Neural progenitor cell (in vitro differentiated cells): ENCODE data around the gene MAP3K7CL. TPM values are rescaled to one million over a fixed set of nuclear protein-coding genes. Genes with fewer than 3 reads are reported as not detected.

Experiments used
- DNase-seq: peaks from one replicate; pipeline ENCODE4 v3.0.0-alpha.2; 2016; ENCODE audit warnings: low spot score
- H2AFZ ChIP-seq: fragments of 200-600 bp; sonication (generic); replicated peaks from 2 replicates; pipeline ENCODE4 v1.6.1; 2016; ENCODE audit warnings: antibody characterized with exemption
- H3F3A ChIP-seq: fragments of 200-600 bp; sonication (generic); 2 replicates; pipeline ENCODE4 v1.6.1; 2016; ENCODE audit warnings: antibody characterized with exemption, low read depth
- H3K27ac ChIP-seq: fragments of 200-600 bp; sonication (generic); 2 replicates; pipeline ENCODE4 v1.5.1; 2016; ENCODE audit warnings: mild to moderate bottlenecking
- H3K27me3 ChIP-seq: fragments of 200-600 bp; sonication (generic); 2 replicates; pipeline ENCODE4 v1.6.1; 2016; ENCODE audit warnings: mild to moderate bottlenecking, moderate library complexity
- H3K36me3 ChIP-seq: fragments of 200-600 bp; sonication (generic); 2 replicates; pipeline ENCODE4 v1.5.1; 2016
- H3K4me1 ChIP-seq: fragments of 200-600 bp; sonication (generic); 2 replicates; pipeline ENCODE4 v1.6.1; 2016; ENCODE audit warnings: mixed run types
- H3K4me2 ChIP-seq: fragments of 200-600 bp; sonication (generic); 2 replicates; pipeline ENCODE4 v1.6.1; 2016
- H3K4me3 ChIP-seq: fragments of 200-600 bp; sonication (generic); 2 replicates; pipeline ENCODE4 v1.5.1; 2016
- H3K79me2 ChIP-seq: fragments of 200-600 bp; sonication (generic); 2 replicates; pipeline ENCODE4 v1.6.1; 2016; ENCODE audit warnings: low read depth
- H3K9ac ChIP-seq: fragments of 200-600 bp; sonication (generic); 2 replicates; pipeline ENCODE4 v1.6.1; 2016
- H3K9me3 ChIP-seq: fragments of 200-600 bp; sonication (generic); 2 replicates; pipeline ENCODE4 v1.5.1; 2016; ENCODE audit warnings: low read depth
- H4K20me1 ChIP-seq: fragments of 200-600 bp; sonication (generic); 2 replicates; pipeline ENCODE4 v1.6.1; 2016; ENCODE audit warnings: low read depth
- H3K27ac Mint-ChIP-seq: 3 replicates; pipeline ENCODE4 v1.8.0; 2021; ENCODE audit warnings: mixed read lengths
- H3K27me3 Mint-ChIP-seq: 2 replicates; pipeline ENCODE4 v1.8.0; 2022; ENCODE audit warnings: low read depth, mild to moderate bottlenecking, inconsistent platforms, moderate library complexity, mixed read lengths; ENCODE audit not compliant: insufficient read depth
- H3K36me3 Mint-ChIP-seq: 3 replicates; pipeline ENCODE4 v1.8.0; 2021; ENCODE audit warnings: mixed read lengths
- H3K4me1 Mint-ChIP-seq: 3 replicates; pipeline ENCODE4 v1.8.0; 2021; ENCODE audit warnings: mixed read lengths
- H3K4me3 Mint-ChIP-seq: 3 replicates; pipeline ENCODE4 v1.8.0; 2021; ENCODE audit warnings: mild to moderate bottlenecking, moderate library complexity, mixed read lengths
- H3K9me3 Mint-ChIP-seq: 3 replicates; pipeline ENCODE4 v1.8.0; 2020; ENCODE audit warnings: mixed read lengths
- EZH2 ChIP-seq: fragments of 200-600 bp; sonication (generic); IDR thresholded peaks from 2 replicates; pipeline ENCODE4 v1.6.1; 2017; ENCODE audit warnings: antibody characterized with exemption, mild to moderate bottlenecking, moderate library complexity
- EZH2phosphoT487 ChIP-seq: fragments of 200-600 bp; sonication (generic); IDR thresholded peaks from 2 replicates; pipeline ENCODE4 v1.6.1; 2017; ENCODE audit warnings: antibody characterized with exemption
- total RNA-seq: library from RNA; depleted of rRNA; stranded (reverse); fragments of >200 nt; gene quantifications from 2 replicates; pipeline ENCODE4 v1.2.3, GENCODE V29; 2015; ENCODE audit warnings: low replicate concordance
- TF ChIP-seq, protein P1 (sequence below): fragments of 200-600 bp; sonication (generic); IDR thresholded peaks from 2 replicates; pipeline ENCODE4 v1.5.1; 2017; ENCODE audit warnings: antibody characterized with exemption, mild to moderate bottlenecking

The MAP3K7CL gene
- total RNA-seq, 1 donor from 2014 or later: not detected

DNA sequence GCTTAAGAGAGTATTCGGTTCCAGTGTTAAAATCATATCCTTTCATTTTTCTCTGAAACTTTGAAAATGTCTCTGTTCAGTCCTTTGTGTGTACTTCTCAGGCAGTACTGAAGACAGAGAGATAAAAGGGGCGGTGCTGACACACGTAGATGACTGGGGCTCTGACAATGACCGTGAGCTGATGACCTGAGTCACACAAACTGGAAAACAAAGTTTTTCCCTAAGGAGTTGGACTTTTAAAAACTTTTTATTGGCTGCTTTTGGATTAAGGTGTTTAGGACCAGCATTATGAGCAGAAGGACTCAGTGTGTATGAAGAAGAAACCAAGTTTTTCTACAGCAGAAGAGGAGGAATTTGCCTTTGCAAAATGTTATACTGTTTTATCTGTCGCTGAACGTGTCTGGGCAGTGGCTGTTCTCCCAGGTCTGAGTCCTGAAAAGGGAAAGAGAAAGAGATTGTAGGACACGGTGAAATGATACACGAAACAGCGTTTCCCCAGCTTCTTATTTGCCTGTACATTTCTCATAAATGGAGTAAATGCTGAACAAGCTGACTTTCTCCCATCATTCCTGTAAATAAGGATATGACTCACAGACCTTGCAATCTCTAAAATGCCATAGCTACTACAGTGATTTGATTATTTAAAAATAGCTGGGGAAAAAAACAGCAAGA lies 51.5 kb downstream of the MAP3K7CL start:
- H3K9ac ChIP-seq: no peak overlapping the region
- Mint-ChIP-seq H3K36me3 (no peaks in the 10 kb centered on the region), H3K9me3 (no peaks in the 10 kb centered on the region), H3K4me3 (no peak overlapping the region), H3K27ac (no peak overlapping the region), H3K4me1 (no peaks in the 10 kb centered on the region), H3K27me3 (no peaks in the 10 kb centered on the region)
- no peak for DNase-seq
- no peak overlapping the region for H2AFZ ChIP-seq
- H3K4me1 ChIP-seq: no peaks in the 10 kb centered on the region
- H3K36me3 ChIP-seq: no peaks in the 10 kb centered on the region
- H3K4me2 ChIP-seq: no peak overlapping the region
- H3K27me3 ChIP-seq: no peaks in the 10 kb centered on the region
- H3K27ac ChIP-seq: no peak overlapping the region
- H3K9me3 ChIP-seq: no peaks in the 10 kb centered on the region
- no peak for TF ChIP-seq EZH2
- no peak for TF ChIP-seq EZH2phosphoT487
- TF ChIP-seq, protein P1, sequence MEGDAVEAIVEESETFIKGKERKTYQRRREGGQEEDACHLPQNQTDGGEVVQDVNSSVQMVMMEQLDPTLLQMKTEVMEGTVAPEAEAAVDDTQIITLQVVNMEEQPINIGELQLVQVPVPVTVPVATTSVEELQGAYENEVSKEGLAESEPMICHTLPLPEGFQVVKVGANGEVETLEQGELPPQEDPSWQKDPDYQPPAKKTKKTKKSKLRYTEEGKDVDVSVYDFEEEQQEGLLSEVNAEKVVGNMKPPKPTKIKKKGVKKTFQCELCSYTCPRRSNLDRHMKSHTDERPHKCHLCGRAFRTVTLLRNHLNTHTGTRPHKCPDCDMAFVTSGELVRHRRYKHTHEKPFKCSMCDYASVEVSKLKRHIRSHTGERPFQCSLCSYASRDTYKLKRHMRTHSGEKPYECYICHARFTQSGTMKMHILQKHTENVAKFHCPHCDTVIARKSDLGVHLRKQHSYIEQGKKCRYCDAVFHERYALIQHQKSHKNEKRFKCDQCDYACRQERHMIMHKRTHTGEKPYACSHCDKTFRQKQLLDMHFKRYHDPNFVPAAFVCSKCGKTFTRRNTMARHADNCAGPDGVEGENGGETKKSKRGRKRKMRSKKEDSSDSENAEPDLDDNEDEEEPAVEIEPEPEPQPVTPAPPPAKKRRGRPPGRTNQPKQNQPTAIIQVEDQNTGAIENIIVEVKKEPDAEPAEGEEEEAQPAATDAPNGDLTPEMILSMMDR: no peak
- no peaks in the 10 kb centered on the region for H3F3A ChIP-seq
- no peak overlapping the region for H3K4me3 ChIP-seq
- H3K79me2 ChIP-seq: no peaks in the 10 kb centered on the region
- no peaks in the 10 kb centered on the region for H4K20me1 ChIP-seq

DNA sequence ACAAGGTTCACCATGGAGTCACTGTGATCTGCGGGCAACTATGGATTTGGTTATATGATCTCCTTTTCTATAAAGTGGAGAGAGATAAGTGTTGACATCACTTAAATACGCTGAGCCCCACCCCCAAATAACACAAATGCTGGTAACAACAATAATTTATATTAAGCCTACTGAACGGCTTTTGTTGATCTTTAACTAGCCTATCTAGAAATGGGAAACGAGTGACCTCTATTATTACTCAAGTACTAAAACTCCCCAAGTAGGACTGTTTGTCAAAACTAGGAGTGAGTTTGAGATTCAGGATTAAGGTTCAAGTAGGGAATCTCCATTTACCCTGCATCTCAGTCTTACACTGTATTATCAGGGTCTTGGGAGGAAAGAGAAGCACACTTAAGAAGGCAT lies 52.2 kb downstream of the MAP3K7CL start:
- no peaks in the 10 kb centered on the region for H3K79me2 ChIP-seq
- Mint-ChIP-seq H3K27me3 (no peaks in the 10 kb centered on the region), H3K4me1 (no peaks in the 10 kb centered on the region), H3K4me3 (no peak overlapping the region), H3K9me3 (no peaks in the 10 kb centered on the region), H3K27ac (no peak overlapping the region), H3K36me3 (no peaks in the 10 kb centered on the region)
- no peaks in the 10 kb centered on the region for H3K36me3 ChIP-seq
- H2AFZ ChIP-seq: no peak overlapping the region
- H3F3A ChIP-seq: no peaks in the 10 kb centered on the region
- H3K4me2 ChIP-seq: no peak overlapping the region
- no peak overlapping the region for H3K27ac ChIP-seq
- TF ChIP-seq EZH2 (no peak), EZH2phosphoT487 (no peak)
- TF ChIP-seq, protein P1: no peak
- DNase-seq: no peak
- no peaks in the 10 kb centered on the region for H3K9me3 ChIP-seq
- H3K27me3 ChIP-seq: no peaks in the 10 kb centered on the region
- H3K4me3 ChIP-seq: no peak overlapping the region
- no peaks in the 10 kb centered on the region for H3K4me1 ChIP-seq
- H3K9ac ChIP-seq: no peak overlapping the region
- H4K20me1 ChIP-seq: no peaks in the 10 kb centered on the region

DNA sequence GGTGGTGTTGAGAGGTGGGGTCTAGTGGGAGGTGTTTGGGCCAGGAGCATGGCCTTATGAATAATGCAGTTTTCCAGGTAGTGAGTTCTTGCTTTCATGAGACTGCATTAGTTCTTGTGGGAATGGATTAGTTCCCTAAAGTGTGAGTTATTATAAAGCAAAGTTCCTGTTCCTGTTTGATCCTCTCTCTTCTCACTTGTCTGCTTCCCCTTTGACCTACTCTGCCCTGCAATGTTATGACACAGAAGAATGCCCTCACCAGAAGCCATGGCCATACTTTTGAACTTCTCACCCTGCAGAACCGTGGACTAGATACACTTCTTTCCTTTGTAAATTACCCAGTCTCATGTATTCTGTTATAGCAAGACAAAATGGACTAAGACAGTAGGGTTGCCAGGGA lies 53.6 kb downstream of the MAP3K7CL start:
- Mint-ChIP-seq H3K27me3 (peaks cover under 1% of the 10 kb centered on the region), H3K9me3 (no peaks in the 10 kb centered on the region), H3K4me3 (no peak overlapping the region), H3K27ac (no peak overlapping the region), H3K4me1 (no peaks in the 10 kb centered on the region), H3K36me3 (no peaks in the 10 kb centered on the region)
- Histone ChIP-seq H3K4me2 (no peak overlapping the region), H3K27me3 (no peaks in the 10 kb centered on the region), H3K4me3 (no peak overlapping the region), H3K9ac (no peak overlapping the region), H2AFZ (no peak overlapping the region), H3F3A (no peaks in the 10 kb centered on the region), H3K27ac (no peak overlapping the region), H3K36me3 (no peaks in the 10 kb centered on the region), H3K9me3 (no peaks in the 10 kb centered on the region), H3K4me1 (no peaks in the 10 kb centered on the region), H4K20me1 (no peaks in the 10 kb centered on the region), H3K79me2 (no peaks in the 10 kb centered on the region)
- no peak for TF ChIP-seq EZH2phosphoT487
- TF ChIP-seq, protein P1: no peak
- DNase-seq: no peak
